Mammary epithelial cell (primary cell): ENCODE results near the gene ZNF384.

Experiments used
- EZH2 ChIP-seq: IDR thresholded peaks from 2 replicates; pipeline ENCODE4 v1.6.1; 2012; ENCODE audit warnings: low read length, inconsistent platforms, borderline replicate concordance
- TF ChIP-seq, protein P1 (sequence below), 2 donors: IDR thresholded peaks in 1 of 2; conservative IDR thresholded peaks in 1 of 2; 2 replicates each; pipeline ENCODE4 v1.5.1; 2011 to 2012; ENCODE audit warnings: inconsistent platforms in 2 of 2, low read length in 2 of 2, mild to moderate bottlenecking in 2 of 2, control low read depth in 1 of 2, low read depth in 1 of 2; ENCODE audit not compliant: insufficient read depth in 1 of 2; ENCODE audit errors: extremely low read depth in 1 of 2

DNA sequence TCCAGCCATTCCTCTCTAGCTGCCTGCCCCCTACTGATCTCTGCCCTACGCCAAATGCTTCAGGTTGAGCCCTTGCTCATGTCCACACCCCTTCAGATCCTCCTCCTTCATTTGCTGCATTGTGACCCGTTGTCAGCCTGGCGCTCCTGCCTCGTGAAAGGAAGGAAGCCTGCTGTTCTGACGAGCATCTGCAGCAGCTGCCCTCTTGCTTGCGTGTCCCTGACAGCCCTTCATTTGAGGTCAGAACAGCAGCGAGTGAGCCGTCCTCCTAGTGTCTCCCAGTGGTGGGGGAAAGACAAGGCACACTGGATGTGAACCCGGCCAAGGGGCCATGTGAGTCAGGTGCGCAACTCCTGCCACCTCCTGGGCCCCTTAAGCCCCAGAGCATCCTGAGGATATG, 14.5 kb upstream of the ZNF384 start:
- TF ChIP-seq, protein P1, sequence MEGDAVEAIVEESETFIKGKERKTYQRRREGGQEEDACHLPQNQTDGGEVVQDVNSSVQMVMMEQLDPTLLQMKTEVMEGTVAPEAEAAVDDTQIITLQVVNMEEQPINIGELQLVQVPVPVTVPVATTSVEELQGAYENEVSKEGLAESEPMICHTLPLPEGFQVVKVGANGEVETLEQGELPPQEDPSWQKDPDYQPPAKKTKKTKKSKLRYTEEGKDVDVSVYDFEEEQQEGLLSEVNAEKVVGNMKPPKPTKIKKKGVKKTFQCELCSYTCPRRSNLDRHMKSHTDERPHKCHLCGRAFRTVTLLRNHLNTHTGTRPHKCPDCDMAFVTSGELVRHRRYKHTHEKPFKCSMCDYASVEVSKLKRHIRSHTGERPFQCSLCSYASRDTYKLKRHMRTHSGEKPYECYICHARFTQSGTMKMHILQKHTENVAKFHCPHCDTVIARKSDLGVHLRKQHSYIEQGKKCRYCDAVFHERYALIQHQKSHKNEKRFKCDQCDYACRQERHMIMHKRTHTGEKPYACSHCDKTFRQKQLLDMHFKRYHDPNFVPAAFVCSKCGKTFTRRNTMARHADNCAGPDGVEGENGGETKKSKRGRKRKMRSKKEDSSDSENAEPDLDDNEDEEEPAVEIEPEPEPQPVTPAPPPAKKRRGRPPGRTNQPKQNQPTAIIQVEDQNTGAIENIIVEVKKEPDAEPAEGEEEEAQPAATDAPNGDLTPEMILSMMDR (conservative IDR thresholded peaks at IDR 0.05 in 1 of 2, IDR thresholded peaks at IDR 0.05 in 1 of 2; ENCODE audit: extremely low read depth in 1 of 2, insufficient read depth in 1 of 2, low read depth in 1 of 2, low read length in 2 of 2), result no peak
- no peak for TF ChIP-seq EZH2
